SU-DHL-6 (cell line): ENCODE data around the gene PDHX.

ENCODE experiments used
- EZH2phosphoT487 ChIP-seq: fragments of 200-600 bp; sonication (generic), shearing (Covaris generic); conservative IDR thresholded peaks from 2 replicates; pipeline ENCODE4 v1.6.1; 2018; ENCODE audit warnings: mild to moderate bottlenecking, antibody characterized with exemption, low read length, moderate library complexity, mixed read lengths
- TF ChIP-seq, protein P1 (sequence below): fragments of 200-600 bp; sonication (generic); IDR thresholded peaks from one replicate; pipeline ENCODE4 v1.5.1; 2017; ENCODE audit warnings: antibody characterized with exemption, mild to moderate bottlenecking, low read length, moderate library complexity; ENCODE audit not compliant: insufficient read depth, poor library complexity, severe bottlenecking

DNA sequence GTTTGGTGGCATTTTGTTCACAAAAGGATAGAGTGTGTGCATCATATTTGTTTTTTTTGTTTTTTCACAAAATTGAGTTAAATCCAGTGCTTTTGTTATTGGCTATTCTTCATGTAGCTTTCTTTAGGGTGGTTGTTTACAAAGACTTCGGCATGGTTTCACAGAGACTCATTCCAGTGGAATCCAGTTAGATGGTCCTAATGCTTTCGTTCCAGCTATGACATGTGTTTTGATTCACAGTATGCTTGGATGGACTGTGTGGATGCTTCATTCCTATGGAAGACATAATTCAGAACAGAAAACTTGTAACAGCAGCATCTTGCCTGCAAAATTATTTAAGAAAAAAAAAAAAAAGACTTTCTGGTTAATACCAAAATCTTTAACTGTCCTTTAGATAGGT is 97.9 kb downstream of the PDHX start:
- TF ChIP-seq, protein P1, sequence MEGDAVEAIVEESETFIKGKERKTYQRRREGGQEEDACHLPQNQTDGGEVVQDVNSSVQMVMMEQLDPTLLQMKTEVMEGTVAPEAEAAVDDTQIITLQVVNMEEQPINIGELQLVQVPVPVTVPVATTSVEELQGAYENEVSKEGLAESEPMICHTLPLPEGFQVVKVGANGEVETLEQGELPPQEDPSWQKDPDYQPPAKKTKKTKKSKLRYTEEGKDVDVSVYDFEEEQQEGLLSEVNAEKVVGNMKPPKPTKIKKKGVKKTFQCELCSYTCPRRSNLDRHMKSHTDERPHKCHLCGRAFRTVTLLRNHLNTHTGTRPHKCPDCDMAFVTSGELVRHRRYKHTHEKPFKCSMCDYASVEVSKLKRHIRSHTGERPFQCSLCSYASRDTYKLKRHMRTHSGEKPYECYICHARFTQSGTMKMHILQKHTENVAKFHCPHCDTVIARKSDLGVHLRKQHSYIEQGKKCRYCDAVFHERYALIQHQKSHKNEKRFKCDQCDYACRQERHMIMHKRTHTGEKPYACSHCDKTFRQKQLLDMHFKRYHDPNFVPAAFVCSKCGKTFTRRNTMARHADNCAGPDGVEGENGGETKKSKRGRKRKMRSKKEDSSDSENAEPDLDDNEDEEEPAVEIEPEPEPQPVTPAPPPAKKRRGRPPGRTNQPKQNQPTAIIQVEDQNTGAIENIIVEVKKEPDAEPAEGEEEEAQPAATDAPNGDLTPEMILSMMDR = no peak
- no peak for TF ChIP-seq EZH2phosphoT487
